Nephron (organoid): ENCODE data around the gene SCYL2.

ENCODE experiments used
- H3K27ac Mint-ChIP-seq, 3 experiments: 2 replicates each; pipeline ENCODE4 v1.8.0; 2020; ENCODE audit warnings: mixed read lengths in 3 of 3, mild to moderate bottlenecking in 2 of 3, moderate library complexity in 1 of 3
- H3K27me3 Mint-ChIP-seq: 2 replicates; pipeline ENCODE4 v1.8.0; 2021; ENCODE audit warnings: low read depth, mild to moderate bottlenecking, moderate library complexity, mixed read lengths
- H3K36me3 Mint-ChIP-seq: 2 replicates; pipeline ENCODE4 v1.8.0; 2020; ENCODE audit warnings: low read depth, mixed read lengths
- H3K4me1 Mint-ChIP-seq: 2 replicates; pipeline ENCODE4 v1.8.0; 2020; ENCODE audit warnings: mixed read lengths
- H3K4me3 Mint-ChIP-seq, 3 experiments: 2 replicates each; pipeline ENCODE4 v1.8.0; 2020; ENCODE audit warnings: mild to moderate bottlenecking in 3 of 3, mixed read lengths in 3 of 3, moderate library complexity in 2 of 3
- H3K9me3 Mint-ChIP-seq: 2 replicates; pipeline ENCODE4 v1.8.0; 2020; ENCODE audit warnings: mixed read lengths
- CTCF ChIP-seq, 3 experiments: fragments of 200-600 bp; sonication (generic); IDR thresholded peaks; one replicate each; pipeline ENCODE4 v1.5.0; 2021; ENCODE audit warnings: antibody characterized with exemption in 3 of 3; ENCODE audit not compliant: unreplicated experiment in 3 of 3

Gene SCYL2

DNA sequence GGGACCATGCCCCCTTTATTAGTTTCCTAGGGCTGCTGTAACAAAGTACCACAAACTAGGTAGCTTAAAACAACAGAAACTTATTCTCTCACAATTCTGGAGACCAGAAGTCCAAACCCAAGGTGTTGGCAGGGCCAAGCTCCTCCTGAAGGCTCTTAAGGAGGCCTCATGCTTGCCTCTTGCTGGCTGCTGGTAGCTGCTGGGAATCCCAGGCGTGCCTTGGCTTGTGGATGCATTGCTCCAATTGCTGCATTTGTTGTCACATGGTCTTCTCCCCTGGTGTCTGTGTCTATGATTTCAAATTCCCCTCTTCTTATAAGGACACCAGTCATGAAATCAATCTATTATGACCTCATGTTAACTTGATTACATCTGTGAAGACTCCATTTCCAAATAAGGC lies 101.1 kb downstream of the SCYL2 start:
- no peak overlapping the region for H3K4me3 Mint-ChIP-seq
- TF ChIP-seq CTCF (IDR thresholded peaks at IDR 0.05; ENCODE audit: unreplicated experiment in 3 of 3): no peak
- H3K36me3 Mint-ChIP-seq: no peaks in the 10 kb centered on the region
- peaks cover 4% of the 10 kb centered on the region for H3K4me1 Mint-ChIP-seq
- H3K9me3 Mint-ChIP-seq: no peaks in the 10 kb centered on the region
- no peak overlapping the region for H3K27ac Mint-ChIP-seq
- no peaks in the 10 kb centered on the region for H3K27me3 Mint-ChIP-seq

DNA sequence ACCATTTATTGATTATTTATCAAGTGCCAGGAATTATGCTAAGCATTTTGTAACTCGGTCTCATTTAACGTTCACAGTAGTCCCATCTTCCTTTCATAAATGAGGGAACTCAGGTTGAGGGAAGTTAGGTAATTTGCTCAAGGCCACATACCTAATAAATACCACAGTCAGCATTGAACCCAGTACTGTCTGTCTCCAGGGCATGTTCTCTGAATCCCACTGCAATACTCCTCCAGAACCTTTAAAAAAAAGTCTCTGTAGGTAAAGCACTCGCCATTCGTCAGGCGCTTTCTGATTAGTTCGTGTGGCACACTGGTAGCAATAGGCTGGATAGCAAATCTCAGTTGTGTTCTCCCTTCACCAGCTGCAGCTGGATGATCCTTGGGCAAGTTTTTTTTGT lies 104.2 kb downstream of the SCYL2 start:
- no peaks in the 10 kb centered on the region for H3K9me3 Mint-ChIP-seq
- H3K4me3 Mint-ChIP-seq: no peak overlapping the region

DNA sequence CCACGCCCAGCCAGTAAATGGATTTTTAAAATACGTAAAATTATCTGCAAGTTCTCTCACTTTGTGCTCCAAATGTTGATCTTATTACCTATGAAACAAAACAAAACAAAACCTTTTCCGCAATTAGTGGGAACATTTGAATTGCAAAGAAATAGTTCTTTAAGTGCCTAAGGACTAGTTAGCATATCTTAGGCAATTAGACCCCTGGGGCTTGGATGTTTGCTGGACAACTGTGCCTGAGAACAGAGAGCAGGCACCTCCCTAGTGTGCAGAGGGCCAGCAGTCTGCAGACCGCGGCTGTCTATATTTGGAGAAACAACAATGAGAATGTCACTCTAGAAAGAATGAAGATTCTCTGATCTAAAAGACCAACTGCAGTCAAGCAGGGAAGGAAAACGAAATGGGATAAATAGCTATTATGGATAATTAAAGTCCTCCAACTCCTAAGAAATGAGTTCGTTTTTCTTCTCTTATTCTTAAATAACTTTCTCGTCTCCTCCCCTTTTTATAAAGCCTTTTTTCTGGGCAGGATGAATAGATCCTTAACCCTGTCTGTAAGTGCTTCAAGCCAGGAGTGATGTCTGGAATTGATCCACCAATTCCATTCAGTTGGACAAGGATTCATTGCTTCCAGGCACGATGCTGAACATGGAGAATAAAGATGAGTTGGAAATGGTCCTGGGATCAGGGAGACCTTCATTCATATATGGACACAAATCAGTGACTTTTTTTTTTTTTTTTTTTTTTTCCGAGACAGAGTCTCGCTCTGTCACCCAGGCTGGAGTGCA lies 106.1 kb downstream of the SCYL2 start:
- no peak overlapping the region for H3K4me3 Mint-ChIP-seq
- TF ChIP-seq CTCF (IDR thresholded peaks at IDR 0.05; ENCODE audit: unreplicated experiment in 3 of 3): no peak

More for the DNA sequence above, 104.2 kb downstream of the SCYL2 start:
- H3K36me3 Mint-ChIP-seq: no peaks in the 10 kb centered on the region
- TF ChIP-seq CTCF (IDR thresholded peaks at IDR 0.05; ENCODE audit: unreplicated experiment in 3 of 3): no peak
- peaks cover 14% of the 10 kb centered on the region for H3K4me1 Mint-ChIP-seq
- no peaks in the 10 kb centered on the region for H3K27me3 Mint-ChIP-seq
- H3K27ac Mint-ChIP-seq: no peak overlapping the region

DNA sequence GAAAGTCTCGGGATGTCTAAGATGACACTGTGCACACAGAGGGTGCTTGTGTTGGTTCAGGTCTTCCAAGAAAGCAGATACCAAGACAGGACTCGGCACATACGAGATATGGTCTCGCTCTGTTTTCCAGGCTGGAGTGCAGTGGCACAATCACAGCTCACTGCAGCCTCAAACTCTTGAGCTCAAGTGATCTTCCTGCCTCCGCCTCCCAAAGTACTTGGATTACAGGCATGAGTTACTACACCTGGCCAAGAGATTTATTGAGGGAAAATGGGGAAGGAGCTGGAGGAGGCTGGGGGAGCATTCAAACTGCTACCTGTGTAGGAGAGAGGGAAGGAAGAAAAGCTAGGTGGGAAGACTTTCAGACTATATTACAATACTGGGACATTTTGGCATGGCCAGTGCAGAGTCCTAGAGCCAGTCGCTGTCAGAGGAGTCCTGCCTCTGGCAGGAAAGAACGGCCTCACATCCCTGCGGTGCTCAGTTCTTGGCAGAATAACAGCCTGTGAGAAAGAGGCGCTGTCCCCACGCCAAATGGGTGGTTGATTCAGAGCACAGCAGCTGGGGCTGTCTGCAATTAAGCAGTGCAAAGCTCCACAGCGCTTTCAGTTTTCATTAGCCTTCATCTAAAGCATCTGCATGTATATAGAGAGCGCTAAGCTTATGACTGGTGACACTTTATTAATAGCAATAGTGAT lies 108.2 kb downstream of the SCYL2 start:
- peaks cover 14% of the 10 kb centered on the region for H3K4me1 Mint-ChIP-seq
- no peaks in the 10 kb centered on the region for H3K27me3 Mint-ChIP-seq
- no peak overlapping the region for H3K4me3 Mint-ChIP-seq
- TF ChIP-seq CTCF (IDR thresholded peaks at IDR 0.05; ENCODE audit: unreplicated experiment in 3 of 3): no peak
- H3K27ac Mint-ChIP-seq: no peak overlapping the region
- H3K9me3 Mint-ChIP-seq: no peaks in the 10 kb centered on the region
- no peaks in the 10 kb centered on the region for H3K36me3 Mint-ChIP-seq

More for the DNA sequence above, 106.1 kb downstream of the SCYL2 start:
- Mint-ChIP-seq H3K4me1 (peaks cover 14% of the 10 kb centered on the region), H3K27me3 (no peaks in the 10 kb centered on the region), H3K9me3 (no peaks in the 10 kb centered on the region), H3K27ac (no peak overlapping the region), H3K36me3 (no peaks in the 10 kb centered on the region)

DNA sequence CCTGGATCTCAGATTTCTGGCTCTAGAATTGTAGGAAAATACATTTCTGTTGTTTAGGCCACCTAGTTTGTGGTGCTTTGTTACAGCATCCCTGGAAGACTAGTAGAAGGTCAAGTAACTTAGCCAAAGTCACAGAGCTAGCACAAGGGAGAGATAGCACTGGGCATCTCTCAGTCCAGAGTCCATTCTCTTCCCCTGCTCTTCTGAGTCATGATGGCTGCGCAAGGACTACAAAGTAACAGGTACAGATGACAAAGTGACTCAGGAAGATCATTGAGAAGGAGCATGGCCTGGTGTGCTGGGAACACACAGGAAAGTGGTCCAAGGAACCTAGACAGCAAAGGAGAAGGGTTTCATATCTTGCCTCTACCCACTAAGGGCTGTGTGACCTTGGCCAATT lies 109.2 kb downstream of the SCYL2 start:
- TF ChIP-seq CTCF (IDR thresholded peaks at IDR 0.05; ENCODE audit: unreplicated experiment in 3 of 3): no peak
- H3K4me3 Mint-ChIP-seq: no peak overlapping the region
- no peaks in the 10 kb centered on the region for H3K9me3 Mint-ChIP-seq
- H3K27me3 Mint-ChIP-seq: no peaks in the 10 kb centered on the region
- peaks cover 14% of the 10 kb centered on the region for H3K4me1 Mint-ChIP-seq
- H3K36me3 Mint-ChIP-seq: no peaks in the 10 kb centered on the region
- no peak overlapping the region for H3K27ac Mint-ChIP-seq
